HL-60/S4 (cell line): ENCODE data around the gene CA5B.
"Not testable (repeated sequence)": the region's sequence is repeated elsewhere in the genome, so short reads cannot be mapped to it uniquely, and the experiment has no call there.

Source experiments
- in situ Hi-C: fragments of 300-500 bp; cut with MboI; formaldehyde crosslinking; loops from 2 replicates; pipeline ENCODE4 v1.14.3; 2022; ENCODE audit warnings: low sequenced_read_pairs

The CA5B gene, protein sequence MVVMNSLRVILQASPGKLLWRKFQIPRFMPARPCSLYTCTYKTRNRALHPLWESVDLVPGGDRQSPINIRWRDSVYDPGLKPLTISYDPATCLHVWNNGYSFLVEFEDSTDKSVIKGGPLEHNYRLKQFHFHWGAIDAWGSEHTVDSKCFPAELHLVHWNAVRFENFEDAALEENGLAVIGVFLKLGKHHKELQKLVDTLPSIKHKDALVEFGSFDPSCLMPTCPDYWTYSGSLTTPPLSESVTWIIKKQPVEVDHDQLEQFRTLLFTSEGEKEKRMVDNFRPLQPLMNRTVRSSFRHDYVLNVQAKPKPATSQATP

DNA sequence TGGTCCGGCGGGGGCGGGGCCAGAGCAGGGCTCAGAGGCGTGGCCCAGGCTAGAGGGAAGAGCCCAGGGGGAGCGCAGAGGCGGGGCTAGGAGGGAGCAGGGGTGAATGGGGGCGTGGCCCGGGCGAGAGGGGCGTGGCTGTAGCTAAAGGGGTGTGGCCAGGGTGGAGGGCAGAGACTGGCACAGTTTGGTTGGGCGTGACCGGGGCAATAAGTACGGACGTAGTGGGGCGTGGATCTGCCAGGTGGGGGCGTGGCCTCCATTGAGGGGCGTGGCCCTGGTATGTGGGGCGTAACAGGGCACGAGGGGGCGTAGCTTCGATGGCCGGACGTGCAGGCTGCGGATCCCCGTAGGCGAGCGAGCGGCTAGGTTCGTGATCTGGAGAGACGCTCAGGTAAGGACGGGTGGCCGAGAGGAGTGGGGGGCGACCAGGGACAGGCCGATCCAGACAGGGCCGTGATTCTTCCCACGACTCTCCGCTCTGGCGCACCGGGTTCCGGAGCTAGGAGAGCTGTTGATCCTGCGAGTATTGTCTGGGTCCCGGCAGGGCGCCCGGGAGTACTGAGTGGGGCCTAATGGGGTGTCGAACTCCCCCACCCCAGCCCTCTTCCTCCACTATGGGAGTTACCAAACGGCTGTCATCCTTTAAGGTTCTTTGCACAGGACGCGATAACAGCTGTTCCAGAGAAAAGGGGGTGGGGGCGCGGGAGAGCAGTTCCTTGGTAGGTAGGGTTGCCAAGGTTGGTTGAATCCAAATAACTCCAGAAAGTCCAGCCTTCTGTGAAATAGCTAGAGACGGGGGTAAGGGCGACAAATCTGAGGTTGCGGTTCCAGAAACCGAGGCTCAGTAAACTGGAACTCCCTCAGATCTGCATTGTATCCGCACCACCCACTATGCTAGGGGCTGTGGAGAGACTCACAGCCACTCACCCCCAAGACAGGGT lies at the start of gene CA5B:
Gene CA5B (plus strand): TSS at position 312 of the 944 bp plus-strand sequence. CDS start 11,754 bp downstream, outside the sequence.
- in situ Hi-C loops, result no loop called here

DNA sequence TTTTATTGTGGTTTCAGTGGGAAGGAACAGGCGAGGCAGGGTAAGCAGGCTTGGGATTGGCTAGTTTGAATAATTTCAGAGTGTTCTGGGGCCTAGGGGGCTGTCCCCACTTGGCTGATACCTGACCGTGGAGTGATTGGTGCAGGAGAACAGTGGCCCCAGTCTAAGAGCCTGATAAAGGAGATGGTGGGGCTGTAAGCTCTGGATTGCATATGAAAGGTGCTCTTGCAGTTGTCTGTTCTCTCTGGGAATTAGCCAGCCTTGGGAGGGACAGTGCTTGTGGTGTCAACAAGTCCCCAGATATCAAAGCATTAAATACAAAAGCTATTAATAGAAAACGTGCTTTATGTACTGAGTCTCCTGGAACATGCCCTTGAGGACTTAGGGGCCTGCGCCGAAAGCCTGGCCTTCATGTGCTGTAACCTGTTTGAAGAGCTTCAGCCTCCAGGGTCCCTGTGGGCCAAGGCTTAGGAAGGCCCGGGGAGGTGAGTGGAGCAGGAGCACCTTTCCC lies 43.1 kb upstream of the CA5B start:
- in situ Hi-C loops, result no loop called here

GRCh38 chrX:15696516-15696915 lies 41.6 kb upstream of the CA5B start:
- in situ Hi-C loops, result no loop called here

DNA sequence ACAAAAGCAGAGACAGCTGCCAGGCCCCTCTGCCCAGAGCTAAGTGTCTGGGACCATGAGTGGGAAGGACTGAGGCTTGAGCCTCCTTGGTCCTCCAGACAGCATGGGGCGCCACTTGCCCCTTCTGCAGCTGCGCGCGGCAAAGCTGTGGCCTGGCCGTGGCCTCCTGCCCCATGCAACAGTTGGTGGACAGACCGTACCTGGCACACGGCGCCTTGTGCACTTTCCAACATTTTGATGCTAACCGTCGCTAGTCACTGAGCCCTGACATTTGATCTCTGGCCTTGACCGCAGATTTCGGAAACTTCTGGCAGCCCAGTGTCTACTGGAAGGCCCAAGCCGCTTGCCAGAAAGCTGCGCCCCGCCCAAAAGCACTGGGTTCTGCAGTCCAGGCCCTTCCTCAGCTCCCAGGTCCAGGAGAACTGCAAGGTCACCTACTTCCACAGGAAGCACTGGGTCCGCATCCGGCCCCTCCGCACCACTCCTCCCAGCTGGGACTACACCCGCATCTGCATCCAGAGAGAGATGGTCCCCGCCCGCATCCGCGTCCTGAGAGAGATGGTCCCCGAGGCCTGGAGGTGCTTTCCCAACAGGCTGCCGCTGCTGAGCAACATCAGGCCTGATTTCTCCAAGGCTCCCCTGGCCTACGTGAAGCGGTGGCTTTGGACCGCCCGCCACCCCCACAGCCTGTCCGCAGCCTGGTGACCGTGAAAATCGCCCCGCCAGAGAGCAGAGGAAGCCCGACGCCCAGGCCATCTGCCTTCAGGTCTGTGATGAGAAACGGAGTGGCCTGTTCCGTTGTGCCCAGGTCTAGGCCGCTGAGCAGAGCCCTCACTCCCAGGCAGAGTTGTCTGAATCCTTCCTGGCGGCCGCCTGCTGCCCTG lies 35.3 kb upstream of the CA5B start:
- in situ Hi-C loops, result no loop called here

DNA sequence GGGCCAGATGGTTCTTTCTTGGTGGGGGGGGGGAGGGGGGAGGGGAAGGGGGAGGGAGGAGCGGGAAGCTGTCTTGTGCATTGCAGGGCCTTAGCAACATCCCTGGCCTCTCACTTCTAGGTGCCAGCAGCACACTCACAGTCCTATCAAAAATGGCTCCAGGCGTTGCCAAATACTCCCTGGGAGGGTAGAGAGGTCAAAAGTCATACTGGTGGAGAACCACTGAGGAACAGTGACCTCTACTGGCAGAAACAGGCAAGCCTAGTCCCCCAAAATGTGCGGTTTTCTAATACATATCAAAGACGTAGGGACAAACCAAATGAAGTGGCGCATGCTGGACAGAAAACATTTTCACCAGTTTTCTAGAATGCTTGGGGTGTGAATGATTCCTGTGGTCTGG lies 34.3 kb upstream of the CA5B start:
- in situ Hi-C loops, result not testable (repeated sequence)

- in situ Hi-C loops, result not testable (repeated sequence)
These were observed 33.8 kb upstream of the CA5B start for GRCh38 chrX:15704273-15704672.

DNA sequence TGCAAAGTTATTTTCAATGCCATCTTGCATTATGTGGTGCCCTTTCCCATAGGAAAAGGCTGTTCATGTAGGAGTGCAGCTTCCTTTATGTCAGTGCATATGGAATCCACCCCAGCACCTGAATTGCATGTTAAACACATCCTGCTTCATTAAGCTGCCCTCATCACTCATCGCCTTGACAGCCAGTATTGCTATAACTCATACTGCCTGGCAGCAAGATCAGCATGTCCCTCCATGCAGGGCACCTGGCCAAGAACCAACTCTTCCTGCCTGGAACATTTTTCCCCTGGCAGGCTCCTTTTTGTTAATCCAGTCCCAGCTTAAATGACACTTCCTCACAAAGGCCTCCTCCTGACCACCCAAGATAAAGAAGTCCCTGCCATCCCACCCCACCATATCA lies 23.5 kb upstream of the CA5B start:
- in situ Hi-C loops, result no loop called here

DNA sequence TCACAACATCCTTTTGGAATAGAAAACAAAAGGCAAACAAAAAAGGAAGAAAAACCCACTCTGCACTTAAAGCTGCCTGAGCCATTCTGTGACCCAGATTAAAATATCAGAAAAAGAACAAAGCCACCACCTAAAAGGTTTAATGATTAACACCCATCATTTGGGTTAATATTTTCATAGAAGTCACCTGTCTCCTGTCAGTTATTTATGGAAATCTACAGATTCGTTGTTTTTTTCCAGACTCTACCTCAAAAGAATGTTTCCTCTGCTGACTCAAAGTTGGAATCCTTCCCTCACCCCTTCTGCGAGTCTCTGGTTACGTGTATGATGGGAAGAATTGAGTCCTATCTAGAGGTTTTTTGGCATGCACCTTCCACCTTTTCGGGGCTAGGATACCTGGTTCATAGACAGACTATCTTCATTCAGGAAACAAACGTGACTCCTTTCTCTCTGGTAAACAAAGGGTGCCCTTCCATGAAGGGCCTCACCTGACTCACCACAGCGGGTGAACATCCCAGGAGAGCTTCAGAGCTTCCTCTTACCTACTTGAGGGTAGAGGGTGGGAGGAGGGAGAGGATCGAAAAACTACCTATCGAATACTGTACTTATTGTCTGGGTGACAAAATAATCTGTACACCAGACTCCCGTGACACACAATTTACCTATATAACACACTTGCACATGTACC lies 19.6 kb upstream of the CA5B start:
- in situ Hi-C loops, result no loop called here

- in situ Hi-C loops, result no loop called here
These were observed 18.6 kb upstream of the CA5B start for GRCh38 chrX:15719324-15719968.

DNA sequence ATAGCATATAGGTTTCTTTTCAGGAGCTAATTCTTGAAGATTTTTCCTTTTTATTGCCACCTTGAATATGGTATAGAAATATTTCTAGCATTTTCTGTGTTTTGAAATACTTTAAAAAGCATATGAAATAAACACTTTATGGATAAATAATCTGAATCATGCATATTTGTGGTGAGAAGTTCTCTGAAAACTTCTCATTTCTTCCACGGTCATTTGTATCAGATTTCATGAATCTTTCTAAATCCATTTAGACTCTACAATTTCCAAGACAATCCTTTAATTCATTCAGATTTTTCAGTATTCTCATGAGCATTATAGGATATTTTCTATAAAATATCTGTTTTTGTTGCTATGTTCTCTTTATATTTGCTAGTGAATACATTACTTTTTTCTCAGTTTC lies 16.2 kb upstream of the CA5B start:
- in situ Hi-C loops, result no loop called here

- in situ Hi-C loops, result no loop called here
These were observed 14.1 kb upstream of the CA5B start for GRCh38 chrX:15723887-15724517.

- in situ Hi-C loops, result no loop called here
These were observed 13.2 kb upstream of the CA5B start for GRCh38 chrX:15724911-15725310.

DNA sequence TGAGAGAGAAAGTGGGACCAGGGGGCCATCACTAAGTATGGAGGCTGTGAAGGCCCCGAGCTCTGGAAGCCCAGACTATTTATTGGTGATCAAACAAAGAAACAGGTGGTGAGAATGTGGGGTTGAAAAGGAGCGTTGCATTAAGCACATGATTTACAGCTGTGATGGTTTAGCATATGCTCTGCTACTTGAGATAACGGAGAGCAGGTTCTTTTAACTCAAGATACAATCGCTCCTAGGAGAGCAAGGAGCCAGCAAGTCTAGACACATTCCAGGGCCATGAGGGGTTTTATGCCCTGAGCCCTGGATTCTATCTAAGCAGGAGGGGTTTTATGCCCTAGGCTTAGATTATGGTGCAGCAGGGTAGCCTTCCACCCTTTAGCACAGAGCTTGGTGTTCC lies 6.7 kb upstream of the CA5B start:
- in situ Hi-C loops, result not testable (repeated sequence)

DNA sequence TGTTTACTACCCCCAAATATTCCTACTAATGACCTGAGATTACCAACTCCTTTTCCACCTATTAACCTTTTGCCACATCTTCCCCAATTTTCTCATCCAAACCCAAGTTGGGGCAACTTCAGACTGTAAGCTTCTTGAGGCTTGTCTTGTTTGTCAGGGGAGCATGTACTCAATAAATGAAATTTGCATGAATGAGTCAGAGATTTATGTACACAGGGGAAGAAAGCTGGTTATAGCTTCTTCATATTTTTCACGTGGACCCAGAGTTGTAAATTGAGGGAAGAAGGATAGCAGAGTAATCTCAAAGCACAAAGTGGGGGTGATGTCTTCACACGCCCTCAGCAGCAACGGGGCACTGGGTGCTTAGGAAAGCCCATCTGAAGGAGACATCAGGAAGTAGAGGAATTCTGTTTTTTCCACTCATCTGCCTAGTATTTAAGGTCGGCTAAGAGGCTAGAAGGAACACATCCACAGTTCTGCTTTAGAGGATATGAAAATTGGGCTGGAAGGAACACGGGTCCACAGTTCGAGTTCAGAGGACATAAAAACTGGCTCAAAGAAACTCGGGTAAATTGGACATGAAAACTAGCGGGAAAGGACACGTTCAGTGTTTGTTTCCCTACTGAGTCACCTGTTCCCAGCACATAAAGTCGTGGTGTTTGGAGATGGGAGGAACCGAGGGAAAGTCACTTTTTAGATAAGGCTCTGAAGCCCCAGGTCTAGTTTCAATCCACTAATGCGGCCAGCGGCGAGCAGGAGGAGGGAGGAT lies 696 bp upstream of the CA5B start:
- in situ Hi-C loops, result no loop called here

- in situ Hi-C loops, result no loop called here
These were observed 1.8 kb downstream of the CA5B start for GRCh38 chrX:15739886-15740285.

- in situ Hi-C loops, result no loop called here
These were observed 6.3 kb downstream of the CA5B start for GRCh38 chrX:15744181-15744867.

- in situ Hi-C loops, result no loop called here
These were observed 7.1 kb downstream of the CA5B start for GRCh38 chrX:15745179-15745578.

DNA sequence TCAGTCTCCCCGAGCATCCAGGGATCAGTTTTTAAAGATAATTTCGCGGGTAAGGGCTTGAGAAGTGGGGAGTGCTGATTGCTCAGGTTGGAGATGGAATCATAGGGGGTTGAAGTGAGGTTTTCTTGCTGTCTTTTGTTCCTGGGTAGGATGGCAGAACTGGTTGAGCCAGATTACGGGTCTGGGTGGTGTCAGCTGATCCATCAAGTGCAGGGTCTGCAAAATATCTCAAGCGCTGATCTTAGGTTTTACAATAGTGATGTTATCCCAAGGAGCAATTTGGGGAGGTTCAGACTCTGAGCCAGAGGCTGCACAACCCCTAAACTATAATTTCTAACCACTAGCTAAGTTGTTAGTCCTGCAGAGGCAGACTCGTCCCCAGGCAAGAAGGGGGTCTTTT lies 8.6 kb downstream of the CA5B start:
- in situ Hi-C loops, result not testable (repeated sequence)
